RKO (cell line): Measurements from ENCODE around the gene NFIC.

Experiments
- DNase-seq: peaks from one replicate; pipeline ENCODE4 v3.0.0-alpha.2; 2016; ENCODE audit warnings: low spot score

The NFIC gene

DNA sequence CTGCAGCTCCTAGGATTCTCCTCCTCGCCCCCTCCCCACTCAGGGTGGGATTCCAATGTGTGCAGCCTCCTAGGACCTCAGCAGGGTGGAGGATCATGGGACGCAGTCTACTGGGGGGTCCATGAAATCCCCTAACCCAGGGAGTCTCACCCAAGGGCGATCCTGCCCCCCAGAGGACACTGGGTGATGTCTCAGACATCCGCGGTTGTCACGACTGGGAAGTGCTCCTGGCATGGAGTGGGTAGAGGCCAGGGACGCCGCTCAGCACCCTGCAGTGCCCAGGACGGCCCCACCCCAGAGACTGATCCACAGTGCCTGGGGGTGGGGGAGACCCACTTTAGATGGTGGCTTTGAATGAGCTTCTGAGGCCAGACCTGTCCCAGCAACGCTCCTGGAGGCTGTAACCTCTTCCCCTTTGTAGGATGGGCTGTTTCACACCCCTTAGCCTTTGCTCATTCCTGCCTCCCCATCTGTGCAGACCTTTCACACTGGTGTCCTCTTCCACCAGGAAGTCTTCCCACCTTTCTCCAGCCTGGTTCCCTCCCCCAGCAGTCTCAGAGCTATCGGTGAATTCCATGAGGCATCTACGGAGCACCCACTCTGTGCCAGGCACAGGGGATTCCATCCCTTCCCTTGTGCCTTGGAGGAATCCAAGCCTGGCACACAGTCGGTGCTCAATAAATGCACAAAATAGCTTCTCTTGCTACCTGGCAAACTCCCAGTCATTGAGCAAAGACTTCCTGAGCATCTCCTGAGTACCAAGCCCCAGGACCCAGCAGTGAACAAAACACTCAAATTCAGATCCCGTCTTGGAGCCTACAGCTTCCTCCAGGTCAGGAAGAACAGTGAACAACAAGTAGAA lies 103.5 kb downstream of the NFIC start:
- no peak for DNase-seq

DNA sequence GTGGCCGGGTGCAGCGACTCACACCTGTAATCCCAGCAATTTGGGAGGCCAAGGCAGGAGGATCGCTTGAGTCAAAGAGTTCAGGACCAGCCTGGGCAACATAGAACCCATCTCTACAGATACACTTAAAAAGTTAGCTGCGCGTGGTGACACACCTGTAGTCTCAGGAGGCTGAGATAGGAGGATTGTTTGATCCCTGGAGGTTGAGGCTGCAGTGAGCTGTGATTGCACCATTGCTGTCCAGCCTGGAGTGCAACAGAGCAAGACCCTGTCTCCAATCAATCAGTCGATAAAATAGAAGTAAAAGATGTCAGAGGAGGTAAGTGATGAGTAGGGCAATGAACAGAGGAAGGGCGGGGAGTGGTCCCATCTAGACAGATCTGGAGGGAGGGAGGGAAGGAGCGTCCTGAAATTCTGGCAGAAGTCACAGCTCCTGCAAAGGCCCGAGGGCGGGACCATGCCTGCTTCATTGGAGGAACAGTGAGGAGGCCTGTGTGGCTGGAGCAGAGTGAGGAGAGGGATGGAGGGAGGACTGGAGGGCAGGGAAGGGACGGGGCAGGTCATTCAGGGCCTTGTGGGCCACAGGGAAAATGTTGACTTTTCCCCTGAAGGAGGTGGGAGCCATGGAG lies 104.2 kb downstream of the NFIC start:
- DNase-seq = no peak

DNA sequence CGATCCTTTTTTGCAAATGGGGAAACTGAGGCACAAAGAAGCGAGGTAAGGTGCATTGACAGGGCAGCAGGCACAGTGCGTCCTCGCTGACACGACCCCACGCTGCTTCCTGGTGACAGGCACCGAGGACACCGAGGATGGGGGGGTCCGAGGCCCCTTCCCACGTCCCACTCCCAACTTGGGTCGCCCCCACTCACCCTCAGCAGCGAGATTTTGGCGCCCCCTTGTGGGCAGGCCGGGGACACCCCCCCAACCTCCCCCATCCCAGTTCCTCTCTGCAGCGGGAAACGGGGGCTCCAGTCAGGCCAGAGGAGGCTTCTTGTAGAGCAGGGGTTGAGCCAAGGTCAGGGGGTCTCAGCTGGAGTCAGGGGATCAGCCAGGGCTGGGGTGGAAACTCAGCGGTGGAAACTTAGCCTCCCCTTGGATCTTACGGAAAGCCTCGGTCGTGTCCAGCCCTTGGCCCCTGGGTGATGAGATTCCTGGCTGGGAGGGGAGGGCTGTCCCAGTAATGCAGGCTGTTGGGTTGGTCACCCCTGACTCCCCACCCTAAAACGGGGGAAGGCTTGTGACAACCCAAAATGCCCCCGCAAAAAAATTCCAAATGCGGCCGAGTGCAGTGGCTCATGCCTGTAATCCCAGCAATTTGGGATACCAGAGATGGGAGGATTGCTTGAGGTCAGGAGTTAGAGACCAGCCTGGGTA lies 105.7 kb downstream of the NFIC start:
- no peak for DNase-seq

- DNase-seq = no peak
Observed at GRCh38 chr19:3474010-3474409, 107.6 kb downstream of the NFIC start.

DNA sequence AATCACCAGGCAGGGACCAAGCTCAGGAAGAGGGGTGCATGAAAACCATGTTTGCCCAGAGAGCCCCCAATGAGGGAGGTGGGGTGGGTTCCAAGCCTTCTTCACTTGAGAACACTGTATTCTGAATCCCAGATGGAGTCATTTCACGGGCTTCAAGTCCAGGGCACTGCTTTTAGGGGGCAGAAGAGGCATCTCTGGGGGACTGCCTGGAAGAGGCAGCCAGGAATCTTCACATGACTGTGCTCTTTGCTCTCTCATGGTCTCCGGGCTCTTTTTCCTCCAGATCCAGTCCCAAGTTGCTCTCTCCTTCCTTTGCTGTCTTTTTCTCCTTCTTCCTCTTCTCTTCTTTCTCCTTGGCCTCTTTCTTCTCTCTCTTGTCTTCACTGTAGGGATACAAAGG lies 108.2 kb downstream of the NFIC start:
- DNase-seq = no peak

- DNase-seq = no peak
Observed at GRCh38 chr19:3475449-3475848, 109.1 kb downstream of the NFIC start.

DNA sequence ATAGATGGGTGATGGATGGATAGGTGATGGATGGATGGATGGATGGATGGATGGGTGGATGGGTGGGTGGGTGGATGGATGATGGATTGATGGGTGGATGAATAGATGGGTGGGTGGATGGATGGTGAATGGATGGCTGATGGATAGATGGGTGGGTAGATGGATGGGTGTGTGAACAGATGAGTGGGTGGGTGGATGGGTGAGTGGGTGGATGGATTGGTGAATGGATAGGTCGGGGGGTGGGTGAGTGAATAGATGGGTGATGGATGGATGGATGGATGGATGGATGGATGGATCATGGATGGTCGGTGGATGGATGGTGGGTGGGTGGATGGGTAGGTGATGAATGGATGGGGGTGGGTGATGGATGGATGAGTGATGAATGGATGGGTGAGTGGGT lies 110.4 kb downstream of the NFIC start:
- no peak for DNase-seq

DNA sequence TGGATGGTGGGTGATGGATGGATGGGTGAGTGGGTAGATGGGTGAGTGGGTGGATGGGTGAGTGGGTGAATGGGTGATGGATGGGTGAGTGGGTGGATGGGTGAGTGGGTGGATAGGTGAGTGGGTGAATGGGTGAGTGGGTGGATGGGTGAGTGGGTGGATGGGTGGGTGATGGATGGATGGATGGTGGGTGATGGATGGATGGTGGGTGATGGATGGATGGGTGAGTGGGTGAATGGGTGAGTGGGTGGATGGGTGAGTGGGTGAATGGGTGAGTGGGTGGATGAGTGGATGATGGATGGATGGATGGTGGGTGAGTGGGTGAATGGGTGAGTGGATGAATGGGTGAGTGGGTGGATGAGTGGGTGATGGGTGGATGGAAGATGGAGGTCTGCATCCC lies 111.1 kb downstream of the NFIC start:
- DNase-seq = no peak

DNA sequence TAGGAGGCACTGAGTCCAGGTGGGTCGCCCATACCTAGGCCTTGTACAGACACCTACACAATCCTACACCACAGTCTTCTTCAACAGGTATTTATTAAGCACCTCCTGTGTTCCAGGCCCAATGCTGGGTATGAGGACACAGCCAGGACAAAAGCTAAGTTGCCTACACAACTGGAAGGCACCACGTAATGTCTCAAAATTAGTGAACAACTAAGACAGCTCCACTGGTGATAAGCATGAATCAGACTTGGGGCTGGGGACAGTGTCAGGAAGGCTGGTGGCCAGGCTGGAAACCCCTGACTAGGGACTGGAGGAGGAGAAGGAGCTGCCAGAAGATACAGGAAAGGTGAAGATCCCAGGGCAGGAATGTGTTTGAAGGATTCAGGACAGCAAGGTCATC lies 111.6 kb downstream of the NFIC start:
- DNase-seq = no peak

- DNase-seq = no peak
Observed at GRCh38 chr19:3478409-3479176, 112.2 kb downstream of the NFIC start.

- peak; percentile 40 for DNase-seq
Observed at GRCh38 chr19:3479177-3479833, 112.9 kb downstream of the NFIC start.

- no peak for DNase-seq
Observed at GRCh38 chr19:3479834-3480215, 113.4 kb downstream of the NFIC start.

DNA sequence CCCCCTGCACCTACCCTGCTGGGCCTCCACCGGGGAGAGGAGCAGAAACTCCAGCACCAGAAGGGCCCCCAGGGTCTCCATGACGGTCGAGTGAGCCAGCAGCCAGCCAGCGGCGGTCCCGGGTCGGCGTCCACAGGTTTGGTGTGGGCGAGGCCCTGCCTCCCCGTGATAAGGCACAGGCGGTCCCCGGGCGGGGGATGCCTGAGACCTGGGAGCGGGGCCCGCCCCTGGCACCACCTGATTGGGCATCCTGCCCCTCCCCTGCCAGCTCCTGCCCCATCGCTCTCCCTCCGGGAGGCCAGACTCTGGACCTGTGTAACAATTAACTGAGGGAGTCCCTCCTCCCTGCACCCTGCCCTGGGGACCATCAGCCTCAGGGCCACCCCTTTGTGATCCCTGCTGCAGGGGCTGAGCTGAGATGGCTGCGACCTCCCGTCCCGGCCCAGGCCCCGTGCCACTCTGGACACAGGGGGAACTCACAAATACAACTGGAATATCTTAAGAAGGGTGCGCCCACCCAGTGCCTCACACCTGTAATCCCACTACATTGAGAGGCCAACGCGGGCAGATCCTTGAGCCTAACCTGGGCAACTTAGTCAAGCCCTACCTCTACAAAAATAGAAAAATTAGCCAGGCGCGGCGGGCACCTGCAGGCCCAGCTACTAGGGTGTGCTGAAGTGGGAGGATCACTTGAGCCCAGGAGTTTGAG lies 114.2 kb downstream of the NFIC start, which contains the start of gene SMIM24:
Gene SMIM24 (minus strand): TSS at position 143 of the 709 bp plus-strand sequence. CDS start 62 bp downstream, at position 81.
- no peak for DNase-seq

GRCh38 chr19:3481241-3482090 lies 115.1 kb downstream of the NFIC start:
- DNase-seq = no peak

DNA sequence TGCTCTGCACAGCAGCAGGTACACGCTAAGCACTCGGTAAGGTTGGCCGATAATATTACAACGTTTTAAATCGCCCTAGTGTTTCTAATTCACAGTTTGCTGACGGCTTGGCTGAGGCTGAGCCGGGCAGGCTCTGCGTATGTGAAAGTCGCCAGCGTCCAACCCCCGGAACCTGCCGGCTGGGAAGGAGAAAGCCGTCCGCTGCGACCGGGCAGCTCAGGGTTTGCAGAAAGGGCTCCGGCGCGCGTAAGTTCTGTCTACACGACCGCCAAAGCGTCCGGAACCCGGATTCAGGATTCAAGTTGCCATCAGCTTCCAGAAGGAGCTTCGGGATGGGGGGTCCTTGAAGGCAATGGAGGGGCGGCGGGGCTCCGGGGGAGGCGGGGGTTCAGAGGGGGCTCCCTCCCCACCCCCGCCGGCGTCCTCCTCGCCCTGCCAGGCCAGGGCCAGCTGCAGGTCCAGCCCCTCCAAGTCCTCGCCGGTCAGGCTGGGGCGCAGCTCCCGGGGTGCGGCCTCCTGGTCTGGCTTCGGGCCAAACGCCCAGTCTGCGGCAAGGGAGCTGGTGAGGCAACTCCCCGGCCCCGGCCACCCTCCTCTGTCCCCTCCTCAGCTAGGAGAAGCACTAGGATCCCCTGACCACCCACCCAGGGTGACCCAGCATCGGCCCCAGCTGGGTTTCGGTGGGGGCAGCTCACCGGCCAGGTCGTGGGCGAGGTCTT lies 116.3 kb downstream of the NFIC start:
- no peak for DNase-seq

DNA sequence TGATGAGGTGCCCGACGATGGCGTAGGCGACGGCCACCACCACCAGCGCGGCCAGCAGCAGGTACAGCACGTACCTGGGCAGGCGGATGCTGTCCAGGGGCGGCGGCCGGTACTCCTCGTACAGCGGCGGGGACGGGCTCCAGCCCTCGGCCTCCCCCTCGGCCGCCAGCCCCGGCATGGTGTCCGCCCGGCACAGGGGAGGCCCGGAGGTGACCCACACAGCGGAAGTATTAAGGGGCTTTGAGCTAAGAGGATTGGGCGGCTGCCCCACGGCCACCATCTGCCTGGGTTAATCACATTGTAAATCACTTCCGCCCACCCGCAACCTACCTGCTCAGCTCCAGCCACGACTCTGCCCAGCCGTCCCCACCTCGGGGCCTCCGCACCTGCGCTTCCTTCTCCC lies 116.8 kb downstream of the NFIC start, which contains the start of gene SMIM44:
Gene SMIM44 (minus strand): TSS at position 216 of the 403 bp plus-strand sequence. CDS start 38 bp downstream, at position 178.
- DNase-seq = no peak

DNA sequence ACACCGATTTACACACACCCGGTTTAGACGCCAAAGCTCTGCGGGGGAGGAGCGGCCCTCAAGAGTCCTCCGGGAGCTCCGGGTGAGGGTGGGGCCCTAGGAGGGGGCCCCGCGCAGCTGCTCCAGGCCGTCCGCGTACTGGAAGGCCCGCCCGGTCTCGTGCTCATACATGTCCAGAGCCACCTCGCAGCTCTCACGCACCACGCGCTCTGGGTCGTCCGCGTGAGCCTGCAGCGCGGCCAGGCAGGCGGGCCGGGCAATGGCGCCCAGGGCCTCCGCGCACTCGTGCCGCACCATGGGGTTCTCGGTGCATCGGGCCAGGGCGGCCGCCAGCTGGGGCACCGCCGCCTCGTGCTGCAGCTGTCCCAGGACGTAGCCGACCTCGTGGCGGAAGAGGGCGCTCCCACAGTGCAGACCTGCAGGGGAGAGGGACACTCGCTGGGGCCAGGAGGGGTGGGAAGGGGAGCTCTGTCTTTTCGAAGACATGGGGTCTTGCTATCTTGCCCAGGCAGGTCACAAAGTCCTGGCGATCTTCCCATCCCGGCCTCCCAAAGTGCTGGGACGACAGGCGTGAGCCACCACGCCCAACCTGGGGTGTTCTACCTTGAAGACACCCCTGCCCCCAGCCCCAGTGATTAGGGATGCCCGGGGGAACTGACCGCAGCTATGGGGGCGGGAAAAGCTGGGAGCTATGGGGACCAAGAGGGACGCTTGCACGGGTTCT lies 125.2 kb downstream of the NFIC start:
- no peak for DNase-seq

- DNase-seq = no peak
Observed at GRCh38 chr19:3492131-3492839, 125.9 kb downstream of the NFIC start.
